Measurements from ENCODE around the gene NDUFAF3.
"Not testable (repeated sequence)": the region's sequence is repeated elsewhere in the genome, so short reads cannot be mapped to it uniquely, and the experiment has no call there.

NDUFAF3 gene

DNA sequence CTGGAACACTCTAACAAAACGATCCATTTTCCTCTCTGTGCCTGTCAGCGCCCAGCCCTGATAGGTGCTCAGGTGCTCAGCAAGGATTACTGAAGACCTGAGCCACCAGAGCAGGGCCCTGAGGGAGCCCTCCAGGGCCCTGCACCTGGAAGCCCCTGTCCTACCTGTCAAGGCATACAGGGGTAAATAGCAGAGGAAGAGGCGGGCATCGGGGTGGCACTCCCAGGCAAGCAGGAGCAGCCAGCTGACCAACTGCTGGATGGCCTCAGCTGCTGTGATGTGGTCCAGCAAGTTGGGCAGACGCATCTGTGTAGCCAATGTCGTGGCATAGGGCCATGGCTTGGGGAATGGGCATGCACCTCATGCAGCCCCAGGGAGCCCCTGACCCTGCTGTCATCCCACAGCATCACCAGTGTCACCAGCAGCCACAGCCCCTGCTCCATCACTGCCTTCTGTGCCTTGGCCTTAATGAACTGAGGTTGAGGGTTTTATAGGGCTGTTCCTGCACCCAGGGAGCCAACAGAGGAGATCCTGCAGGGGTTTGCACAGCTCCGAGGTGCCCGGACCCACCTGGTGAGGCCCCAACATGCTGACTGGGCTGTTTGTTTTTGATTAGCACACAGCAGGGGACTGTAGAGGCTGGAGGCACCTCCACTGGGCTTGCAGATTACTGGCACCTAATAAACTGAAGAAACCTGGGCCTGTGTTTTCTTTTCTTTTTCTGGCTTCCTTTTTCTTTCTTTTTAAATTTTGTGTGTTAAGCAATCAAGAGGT, 22.6 kb upstream of the NDUFAF3 start:
- no peak for DNase-seq

DNA sequence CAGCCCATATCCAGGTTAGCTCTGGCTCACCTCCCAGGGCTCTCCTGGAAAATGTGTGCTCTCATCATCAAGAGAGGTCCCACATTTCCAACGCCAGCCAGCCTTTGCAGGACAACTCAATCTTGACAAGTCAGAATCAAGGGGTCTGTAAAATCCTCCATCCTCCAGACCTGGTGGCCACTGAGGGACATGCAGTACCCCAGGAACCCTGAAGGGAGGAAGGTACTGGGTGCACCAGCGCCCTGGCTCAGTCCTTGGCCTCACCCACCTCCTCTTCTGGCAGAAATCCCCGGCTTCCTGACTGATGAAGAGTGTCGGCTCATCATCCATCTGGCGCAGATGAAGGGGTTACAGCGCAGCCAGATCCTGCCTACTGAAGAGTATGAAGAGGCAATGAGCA, 20.8 kb upstream of the NDUFAF3 start:
- no peak for DNase-seq

DNA sequence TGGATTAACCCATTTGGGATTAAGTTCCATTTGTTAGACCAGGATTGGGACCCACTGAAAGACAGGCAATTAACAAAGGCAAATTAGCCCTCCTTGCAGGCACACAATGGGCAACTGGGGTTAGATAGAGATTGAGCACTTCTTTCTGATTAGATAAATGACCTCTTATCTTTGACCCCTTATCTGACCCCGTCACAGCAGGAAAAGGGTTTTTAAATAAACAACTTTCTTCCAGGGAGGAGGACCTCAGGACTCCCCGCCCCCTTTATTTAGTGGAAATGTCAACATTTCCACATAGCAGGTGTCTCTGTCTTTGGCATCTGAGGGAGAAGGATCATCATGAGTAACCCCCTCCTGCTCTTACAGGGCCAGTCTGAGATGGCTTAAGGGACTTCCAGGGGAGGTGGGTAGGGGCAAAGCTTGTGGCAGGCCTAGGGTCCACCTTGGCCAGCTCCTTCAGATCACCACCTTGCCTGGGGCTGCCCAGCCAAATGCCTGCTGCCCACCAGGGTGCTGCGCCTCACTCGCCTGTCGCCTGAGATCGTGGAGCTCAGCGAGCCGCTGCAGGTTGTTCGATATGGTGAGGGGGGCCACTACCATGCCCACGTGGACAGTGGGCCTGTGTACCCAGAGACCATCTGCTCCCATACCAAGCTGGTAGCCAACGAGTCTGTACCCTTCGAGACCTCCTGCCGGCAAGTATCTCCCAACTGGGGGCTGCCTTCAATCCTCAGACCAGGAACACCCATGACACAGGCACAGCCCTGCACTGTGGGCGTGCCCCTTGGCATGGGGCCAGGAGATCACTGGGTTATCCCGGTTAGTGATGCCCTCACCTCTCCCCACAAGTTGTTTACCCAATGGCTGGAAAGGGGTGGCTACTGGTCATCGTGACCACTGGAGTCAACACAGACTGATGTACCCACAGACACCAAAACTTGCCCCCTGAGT, 17.3 kb upstream of the NDUFAF3 start:
- DNase-seq, result no peak

DNA sequence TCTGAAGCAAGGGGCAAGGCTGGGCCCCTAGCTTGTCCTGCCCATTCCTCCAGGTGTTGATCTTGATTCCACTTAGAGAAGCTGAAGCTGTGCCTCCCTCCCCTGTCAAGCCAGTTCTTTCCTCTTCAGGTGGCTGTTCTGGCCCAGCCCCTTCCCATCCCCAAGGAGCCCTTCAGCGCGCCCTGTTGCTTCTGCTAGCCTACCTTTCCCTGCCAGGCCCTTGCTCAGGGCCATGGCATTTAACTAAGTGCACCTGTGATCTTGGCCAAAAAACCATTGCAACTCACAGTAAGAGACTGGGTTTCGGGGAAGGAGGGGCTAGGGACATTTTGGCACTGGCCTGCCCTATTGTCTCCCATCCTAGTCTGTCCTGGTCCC, 16.6 kb upstream of the NDUFAF3 start:
- DNase-seq, result no peak

DNA sequence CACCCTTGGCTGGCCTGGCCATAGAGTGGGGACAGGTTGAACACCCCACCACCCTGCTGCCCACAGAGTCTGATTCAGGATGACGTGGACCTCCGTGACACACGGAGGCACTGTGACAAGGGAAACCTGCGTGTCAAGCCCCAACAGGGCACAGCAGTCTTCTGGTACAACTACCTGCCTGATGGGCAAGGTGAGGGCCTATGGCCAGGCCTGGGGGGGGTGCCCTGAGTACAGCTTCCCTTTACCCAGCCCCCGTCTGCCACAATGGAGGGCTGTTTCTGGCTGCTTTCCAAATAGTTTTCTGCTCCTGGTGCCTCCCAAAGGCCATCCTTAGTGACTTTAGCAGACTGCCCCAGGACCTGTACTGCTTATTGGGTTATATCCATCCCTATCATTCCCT, 15.9 kb upstream of the NDUFAF3 start:
- DNase-seq, result no peak

DNA sequence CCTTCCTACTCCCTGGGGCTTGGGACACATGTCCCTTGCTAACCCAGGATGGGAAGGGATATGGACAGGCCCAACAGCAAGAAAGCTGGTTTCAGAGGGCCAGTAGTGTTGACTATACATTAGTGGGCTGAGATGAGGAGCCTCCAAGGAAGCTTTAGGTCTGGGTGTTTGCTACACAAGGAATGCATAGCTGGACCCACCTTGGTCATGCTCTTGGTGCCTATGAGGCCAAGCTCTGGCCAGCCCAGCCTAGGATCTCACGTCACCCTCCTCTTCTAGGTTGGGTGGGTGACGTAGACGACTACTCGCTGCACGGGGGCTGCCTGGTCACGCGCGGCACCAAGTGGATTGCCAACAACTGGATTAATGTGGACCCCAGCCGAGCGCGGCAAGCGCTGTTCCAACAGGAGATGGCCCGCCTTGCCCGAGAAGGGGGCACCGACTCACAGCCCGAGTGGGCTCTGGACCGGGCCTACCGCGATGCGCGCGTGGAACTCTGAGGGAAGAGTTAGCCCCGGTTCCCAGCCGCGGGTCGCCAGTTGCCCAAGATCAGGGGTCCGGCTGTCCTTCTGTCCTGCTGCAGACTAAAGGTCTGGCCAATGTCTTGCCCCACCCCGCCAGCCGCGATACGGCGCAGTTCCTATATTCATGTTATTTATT, 15.4 kb upstream of the NDUFAF3 start:
- peak in 30 of 51 donors; percentile 35 to 77 (median 60) for DNase-seq

DNA sequence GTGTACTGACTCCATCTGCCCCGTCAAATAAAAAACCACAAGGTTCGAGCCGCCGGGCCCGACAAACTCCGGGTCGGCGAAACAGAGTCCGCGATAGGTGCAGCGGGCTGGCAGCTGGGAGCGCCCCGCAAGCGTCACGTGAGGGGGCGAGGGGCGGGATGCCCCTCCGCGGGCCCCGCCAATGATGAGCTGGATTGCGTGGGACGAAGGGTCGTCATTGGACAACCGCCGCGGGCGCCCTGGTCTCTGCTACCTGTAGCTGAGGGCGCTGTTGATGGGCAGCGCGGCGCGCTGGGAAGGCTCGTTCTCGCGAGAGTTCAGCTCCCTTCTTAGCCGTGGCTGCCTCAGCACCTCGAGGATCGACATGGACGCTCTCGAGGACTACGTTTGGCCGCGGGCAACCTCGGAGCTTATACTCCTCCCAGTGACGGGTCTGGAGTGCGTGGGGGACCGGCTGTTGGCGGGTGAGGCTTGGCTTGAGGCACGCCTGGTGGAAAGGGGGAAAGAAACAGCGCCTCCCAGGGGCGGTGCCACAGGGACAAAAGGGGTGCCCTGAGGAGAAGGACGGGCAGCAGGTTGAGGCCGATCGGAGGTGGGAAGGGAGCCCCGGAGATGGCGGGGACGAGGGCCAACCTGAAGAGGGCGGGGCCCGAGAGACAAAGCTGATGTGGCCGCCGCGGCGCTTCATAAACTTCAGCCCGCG, 14.7 kb upstream of the NDUFAF3 start, which contains the start of gene WDR6:
WDR6 (plus strand) TSS at position 324 of the 703 bp plus-strand sequence; CDS start at position 365, 41 bp downstream.
- DNase-seq, result peak; percentile 66 to 98 (median 95)

DNA sequence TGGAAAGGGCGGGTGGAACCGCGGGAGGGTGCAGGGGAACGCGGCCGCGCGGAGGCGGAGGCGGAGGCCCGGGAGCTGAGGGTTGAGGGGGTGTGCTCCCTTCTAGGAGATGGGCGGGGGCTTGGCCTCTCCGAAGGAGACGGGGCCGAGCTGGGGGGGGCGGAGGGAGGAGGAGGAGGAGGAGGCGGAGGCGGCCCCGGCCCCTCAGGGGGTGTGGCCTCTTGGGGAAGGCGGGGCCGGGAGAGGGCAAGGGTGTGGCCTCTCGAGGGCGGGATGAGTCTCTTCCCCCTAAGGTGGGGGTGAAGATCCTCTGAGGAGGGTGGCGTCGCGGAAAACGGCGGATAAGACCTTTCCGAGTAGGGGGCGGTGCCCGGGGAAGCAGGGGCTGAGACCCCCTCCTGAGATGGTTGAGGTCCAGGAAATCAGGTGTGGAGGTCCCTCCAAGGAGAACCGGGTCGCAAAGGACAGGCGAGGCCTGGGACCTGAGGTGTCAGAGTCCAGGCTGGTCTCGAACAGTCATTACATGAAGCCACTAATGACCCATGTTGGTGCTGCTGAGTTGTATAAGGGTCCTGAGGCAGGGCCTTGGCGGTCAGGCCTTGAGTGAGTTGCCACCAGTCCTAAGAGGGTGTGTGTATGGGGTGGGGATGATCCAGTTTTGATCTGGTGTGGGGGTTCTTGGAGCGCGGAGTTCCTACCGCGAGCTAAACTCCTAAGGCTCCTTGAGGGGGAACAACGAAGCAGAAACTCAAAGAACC, 14.0 kb upstream of the NDUFAF3 start:
- DNase-seq, result peak in 48 of 51 donors; percentile 25 to 90 (median 71)

DNA sequence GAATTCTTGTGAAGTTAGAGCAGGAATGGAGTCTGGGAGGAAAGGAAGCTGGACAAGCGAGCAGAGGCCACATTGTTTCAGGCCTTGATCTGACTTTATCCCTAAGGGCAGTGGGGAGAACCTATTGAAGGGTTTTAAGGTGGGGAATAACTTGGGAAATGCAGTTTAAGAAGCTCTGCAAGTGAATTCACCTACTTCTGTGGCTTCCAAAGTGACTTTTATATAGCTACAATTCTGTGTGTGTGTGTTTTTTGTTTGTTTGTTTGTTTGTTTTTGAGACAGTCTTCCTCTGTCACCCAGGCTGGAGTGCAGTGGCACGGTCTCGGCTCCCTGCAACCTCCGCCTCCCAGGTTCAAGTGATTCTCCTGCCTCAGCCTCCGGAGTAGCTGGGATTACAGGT, 13.3 kb upstream of the NDUFAF3 start:
- not testable (repeated sequence) for DNase-seq

DNA sequence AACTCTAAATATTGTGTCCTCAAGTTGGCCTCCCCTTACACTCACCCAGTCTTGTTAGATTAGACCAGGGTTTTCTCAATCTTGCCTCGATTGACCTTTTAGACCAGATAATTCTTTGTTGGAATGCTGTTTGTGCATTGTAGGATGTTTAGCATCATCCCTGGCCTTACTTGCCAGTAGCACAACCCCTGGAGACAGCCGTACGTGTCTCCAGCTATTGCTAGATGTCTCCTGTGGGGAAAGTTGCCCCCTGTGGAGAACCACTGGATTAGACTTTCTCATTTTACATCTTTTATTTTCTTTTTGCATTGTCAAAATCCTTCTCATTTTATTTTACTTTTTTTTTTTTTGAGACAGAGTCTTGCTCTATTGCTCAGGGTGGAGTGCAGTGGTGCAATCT, 12.5 kb upstream of the NDUFAF3 start:
- no peak for DNase-seq

DNA sequence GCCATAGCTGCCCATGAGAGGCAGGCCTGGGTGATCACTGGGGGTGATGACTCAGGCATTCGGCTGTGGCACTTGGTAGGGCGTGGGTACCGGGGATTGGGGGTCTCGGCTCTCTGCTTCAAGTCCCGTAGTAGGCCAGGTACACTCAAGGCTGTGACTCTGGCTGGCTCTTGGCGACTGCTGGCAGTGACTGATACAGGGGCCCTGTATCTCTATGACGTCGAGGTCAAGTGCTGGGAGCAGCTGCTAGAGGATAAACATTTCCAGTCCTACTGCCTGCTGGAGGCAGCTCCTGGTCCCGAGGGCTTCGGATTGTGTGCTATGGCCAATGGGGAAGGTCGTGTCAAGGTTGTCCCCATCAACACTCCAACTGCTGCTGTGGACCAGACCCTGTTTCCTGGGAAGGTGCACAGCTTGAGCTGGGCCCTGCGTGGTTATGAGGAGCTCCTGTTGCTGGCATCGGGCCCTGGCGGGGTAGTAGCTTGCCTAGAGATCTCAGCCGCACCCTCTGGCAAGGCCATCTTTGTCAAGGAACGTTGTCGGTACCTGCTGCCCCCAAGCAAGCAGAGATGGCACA, 9.4 kb upstream of the NDUFAF3 start:
- no peak for DNase-seq

DNA sequence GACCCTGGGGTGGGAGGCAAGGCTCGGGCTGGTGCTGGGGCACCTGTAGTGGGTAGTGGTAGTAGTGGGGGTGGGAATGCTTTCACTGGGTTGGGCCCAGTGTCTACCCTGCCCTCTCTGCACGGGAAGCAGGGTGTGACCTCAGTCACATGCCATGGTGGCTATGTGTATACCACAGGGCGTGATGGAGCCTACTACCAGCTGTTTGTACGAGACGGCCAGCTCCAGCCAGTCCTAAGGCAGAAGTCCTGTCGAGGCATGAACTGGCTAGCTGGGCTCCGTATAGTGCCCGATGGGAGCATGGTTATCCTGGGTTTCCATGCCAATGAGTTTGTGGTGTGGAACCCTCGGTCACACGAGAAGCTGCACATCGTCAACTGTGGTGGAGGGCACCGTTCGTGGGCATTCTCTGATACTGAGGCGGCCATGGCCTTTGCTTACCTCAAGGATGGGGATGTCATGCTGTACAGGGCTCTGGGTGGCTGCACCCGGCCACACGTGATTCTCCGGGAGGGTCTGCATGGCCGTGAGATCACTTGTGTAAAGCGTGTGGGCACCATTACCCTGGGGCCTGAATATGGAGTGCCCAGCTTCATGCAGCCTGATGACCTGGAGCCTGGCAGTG, 8.7 kb upstream of the NDUFAF3 start:
- DNase-seq, result no peak

DNA sequence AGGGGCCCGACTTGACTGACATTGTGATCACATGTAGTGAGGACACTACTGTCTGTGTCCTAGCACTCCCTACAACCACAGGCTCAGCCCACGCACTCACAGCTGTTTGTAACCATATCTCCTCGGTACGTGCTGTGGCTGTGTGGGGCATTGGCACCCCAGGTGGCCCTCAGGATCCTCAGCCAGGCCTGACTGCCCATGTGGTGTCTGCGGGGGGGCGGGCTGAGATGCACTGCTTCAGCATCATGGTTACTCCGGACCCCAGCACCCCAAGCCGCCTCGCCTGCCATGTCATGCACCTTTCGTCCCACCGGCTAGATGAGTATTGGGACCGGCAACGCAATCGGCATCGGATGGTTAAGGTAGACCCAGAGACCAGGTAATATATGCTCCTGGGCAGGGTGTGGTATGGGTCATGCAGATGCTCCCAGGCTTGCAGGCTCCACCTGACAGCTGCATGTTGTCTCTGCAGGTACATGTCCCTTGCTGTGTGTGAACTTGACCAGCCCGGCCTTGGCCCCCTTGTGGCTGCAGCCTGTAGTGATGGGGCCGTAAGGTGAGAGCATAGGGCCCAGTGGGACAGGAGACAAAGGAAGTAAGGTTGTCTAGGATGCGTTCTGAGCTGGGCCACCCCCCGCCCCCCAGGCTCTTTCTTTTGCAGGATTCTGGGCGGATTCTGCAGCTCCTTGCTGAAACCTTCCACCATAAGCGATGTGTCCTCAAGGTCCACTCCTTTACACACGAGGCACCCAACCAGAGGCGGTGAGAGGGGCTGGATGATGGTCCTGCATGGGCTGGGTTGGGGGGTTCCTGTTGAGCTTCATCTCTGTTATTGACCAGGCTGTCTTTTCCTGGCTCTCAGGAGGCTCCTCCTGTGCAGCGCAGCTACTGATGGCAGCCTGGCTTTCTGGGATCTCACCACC, 7.9 kb upstream of the NDUFAF3 start:
- DNase-seq, result no peak

DNA sequence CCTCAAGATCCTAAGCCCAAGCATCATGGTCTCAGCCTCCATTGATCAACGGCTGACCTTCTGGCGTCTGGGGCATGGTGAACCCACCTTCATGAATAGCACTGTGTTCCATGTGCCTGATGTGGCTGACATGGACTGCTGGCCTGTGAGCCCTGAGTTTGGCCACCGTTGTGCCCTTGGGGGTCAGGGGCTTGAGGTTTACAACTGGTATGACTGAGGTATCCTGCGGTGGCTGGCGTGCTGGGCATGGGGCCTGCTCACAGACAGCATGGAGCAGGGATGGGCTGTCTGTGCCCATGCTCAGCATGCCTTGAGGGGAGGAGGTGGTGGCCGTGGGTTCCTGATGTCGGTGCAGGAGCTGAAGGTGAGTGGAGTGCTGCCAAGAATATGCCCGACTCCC, 6.8 kb upstream of the NDUFAF3 start:
- no peak for DNase-seq

DNA sequence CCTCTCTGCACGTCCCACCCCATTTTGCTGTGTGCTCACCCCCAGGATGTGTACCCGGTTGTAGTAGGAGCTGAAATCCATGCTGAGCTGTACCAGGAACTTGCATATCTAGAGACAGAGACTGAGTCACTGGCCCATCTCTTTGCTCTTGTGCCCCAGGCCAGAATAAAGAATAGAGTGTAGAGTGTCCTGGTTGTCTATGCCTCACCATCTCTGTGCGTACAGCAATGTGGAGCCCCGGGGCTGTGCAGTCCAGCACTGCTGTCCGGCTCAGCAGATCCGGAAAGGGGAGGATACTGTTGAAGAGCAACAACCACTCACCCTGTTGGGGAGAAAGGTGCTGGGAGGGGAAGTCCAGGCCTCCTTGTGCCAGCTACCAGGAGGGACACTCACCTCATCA, 6.2 kb upstream of the NDUFAF3 start:
- DNase-seq, result no peak

DNA sequence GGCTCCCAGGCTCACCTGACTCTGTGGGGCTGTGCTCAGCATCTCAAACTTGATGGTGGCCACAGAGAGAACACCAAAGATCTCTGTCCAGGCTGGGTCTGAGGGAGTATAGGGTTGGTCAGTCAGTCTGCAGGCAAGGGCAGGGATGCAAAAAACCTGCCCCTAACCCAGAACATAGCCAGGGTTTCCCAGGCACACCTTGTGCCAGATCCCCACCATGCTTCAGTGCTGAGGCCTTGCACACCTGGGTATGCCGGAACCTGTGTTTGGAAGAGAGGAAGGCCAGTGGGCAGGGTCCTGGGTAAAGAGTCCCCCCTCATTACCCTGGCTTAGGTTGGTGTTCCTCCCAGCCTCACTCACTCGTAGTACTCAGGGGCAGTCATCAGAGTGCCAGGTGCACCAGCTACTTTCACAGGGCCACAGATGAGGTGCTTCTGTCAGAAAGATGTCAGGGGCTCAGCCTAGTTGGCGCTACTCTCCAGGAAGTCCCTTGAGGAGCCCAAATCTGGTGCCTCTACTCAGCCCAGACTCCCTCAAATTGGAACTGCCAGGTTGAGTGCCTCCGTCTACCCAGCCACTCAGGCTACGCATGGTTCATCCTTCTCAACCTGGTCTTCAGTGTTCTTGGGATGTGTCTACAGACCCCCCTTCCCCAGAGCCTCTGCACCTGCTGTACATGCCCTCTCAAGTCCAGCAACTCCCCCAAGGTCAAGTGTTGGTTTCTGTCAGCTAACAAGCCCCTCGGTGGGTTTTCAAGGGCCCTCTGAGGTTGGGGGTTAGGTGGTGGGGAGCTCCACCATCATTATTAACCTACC, 5.3 kb upstream of the NDUFAF3 start:
- no peak for DNase-seq

DNA sequence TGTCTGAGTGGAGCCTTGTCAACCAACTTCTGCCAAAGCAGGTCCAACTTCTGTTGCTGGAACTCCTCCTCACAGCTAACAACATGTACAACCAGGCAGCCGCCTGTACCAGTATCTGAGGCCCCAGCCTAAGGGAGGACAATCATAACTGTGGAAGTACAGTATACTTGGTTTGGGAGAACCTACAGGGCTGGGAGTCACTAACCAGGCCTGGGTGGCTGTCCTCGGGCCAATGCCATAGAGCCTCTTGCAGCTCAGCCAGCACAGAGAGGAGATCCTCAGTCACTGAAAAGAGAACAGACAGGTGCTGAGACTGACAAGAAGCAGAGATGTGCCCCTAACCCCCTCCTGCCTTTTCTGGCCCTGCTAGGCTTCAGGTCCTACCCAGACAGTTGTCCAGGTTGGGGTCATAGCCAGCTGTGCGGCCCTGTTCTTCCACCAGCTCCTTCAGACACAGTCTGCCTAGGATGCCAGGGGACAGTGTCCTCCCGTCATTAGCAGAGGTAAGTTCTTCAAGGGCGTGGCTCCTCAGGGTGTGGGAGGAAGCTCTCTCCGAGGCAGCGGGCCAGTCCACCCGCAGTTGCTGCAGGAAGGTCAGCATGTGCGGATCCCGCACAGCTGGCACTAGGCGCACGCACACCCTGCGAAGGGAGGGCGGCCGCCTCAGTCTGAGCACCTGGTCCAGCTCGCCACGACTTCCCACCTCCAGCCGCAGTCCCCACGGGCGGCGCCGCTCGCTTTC, 4.5 kb upstream of the NDUFAF3 start:
- DNase-seq, result no peak

All from hypothalamus (tissue), 51 donors.